Uterus (tissue), 2 donors: ENCODE measurements around the gene GMDS.

ENCODE experiments used
- CTCF ChIP-seq, 4 experiments: fragments of 200-600 bp in 2 of 4; fragments of 450-650 bp in 2 of 4; sonication (generic) in 2 of 4; IDR thresholded peaks; one replicate each; pipeline ENCODE4 v1.5.1; 2016 to 2019; ENCODE audit warnings: antibody characterized with exemption in 4 of 4, mild to moderate bottlenecking in 2 of 4, moderate library complexity in 1 of 4
- POLR2A ChIP-seq, 2 donors: fragments of 450-650 bp; IDR thresholded peaks; one replicate each; pipeline ENCODE4 v1.6.1; 2016; ENCODE audit warnings: antibody characterized with exemption in 2 of 2, mild to moderate bottlenecking in 1 of 2, moderate library complexity in 1 of 2

GRCh38 chr6:1801401-1801800, 444.0 kb downstream of the GMDS start:
- TF ChIP-seq POLR2A (IDR thresholded peaks at IDR 0.05) (no peak), CTCF (IDR thresholded peaks at IDR 0.05) (no peak)
